NK-92 (cell line): ENCODE measurements around the gene KIAA1958.
"Not testable (repeated sequence)": the region's sequence is repeated elsewhere in the genome, so short reads cannot be mapped to it uniquely, and the experiment has no call there.

ENCODE experiments used
- DNase-seq: peaks from one replicate; lab custom pipeline; 2025; ENCODE audit not compliant: unreplicated experiment; lab: John Stamatoyannopoulos, UW

KIAA1958 gene

GRCh38 chr9:112582371-112583262 is 96.0 kb downstream of the KIAA1958 start:
- no peak for DNase-seq

GRCh38 chr9:112586599-112587155 is 100.0 kb downstream of the KIAA1958 start:
- DNase-seq: no peak

- DNase-seq: not testable (repeated sequence)
Observed at GRCh38 chr9:112591875-112592274, 105.2 kb downstream of the KIAA1958 start.

- DNase-seq: no peak
Observed at GRCh38 chr9:112599732-112600131, 113.1 kb downstream of the KIAA1958 start.

GRCh38 chr9:112601636-112602035 is 115.0 kb downstream of the KIAA1958 start:
- no peak for DNase-seq

GRCh38 chr9:112604790-112605189 is 118.2 kb downstream of the KIAA1958 start:
- DNase-seq: no peak

GRCh38 chr9:112605518-112605917 is 118.9 kb downstream of the KIAA1958 start:
- DNase-seq: no peak

- DNase-seq: no peak
Observed at GRCh38 chr9:112605963-112606699, 119.5 kb downstream of the KIAA1958 start.

- DNase-seq: no peak
Observed at GRCh38 chr9:112608851-112609250, 122.2 kb downstream of the KIAA1958 start.

- DNase-seq: no peak
Observed at GRCh38 chr9:112615584-112616266, 129.1 kb downstream of the KIAA1958 start.

- no peak for DNase-seq
Observed at GRCh38 chr9:112617371-112617770, 130.7 kb downstream of the KIAA1958 start.

GRCh38 chr9:112618385-112619009 is 131.9 kb downstream of the KIAA1958 start:
- no peak for DNase-seq

- DNase-seq: no peak
Observed at GRCh38 chr9:112620388-112620787, 133.8 kb downstream of the KIAA1958 start.

- DNase-seq: no peak
Observed at GRCh38 chr9:112621018-112621655, 134.5 kb downstream of the KIAA1958 start.

GRCh38 chr9:112623198-112623597 is 136.6 kb downstream of the KIAA1958 start:
- DNase-seq: no peak

GRCh38 chr9:112624711-112625707 is 138.4 kb downstream of the KIAA1958 start:
- DNase-seq: no peak

GRCh38 chr9:112629671-112630485 is 143.3 kb downstream of the KIAA1958 start:
- no peak for DNase-seq
